Bronchial smooth muscle cell (primary cell): ENCODE results near the gene C5orf52. TPM values are rescaled to one million over a fixed set of nuclear protein-coding genes. Genes with fewer than 3 reads are reported as not detected.

Experiments used
- total RNA-seq: library from RNA; depleted of rRNA; stranded (reverse); fragments of >200 nt; gene quantifications from 2 replicates; pipeline ENCODE4 v1.2.1, GENCODE V29; 2014

C5orf52 gene
- total RNA-seq, result not detected in 2 replicates

GRCh38 chr5:157670662-157671591, at the start of gene C5orf52:
Gene C5orf52 (plus strand): TSS chr5:157671533. CDS start chr5:157671615, 82 bp downstream.

GRCh38 chr5:157652377-157652692, 19.0 kb upstream of the C5orf52 start, which contains the start of gene SOX30:
Gene SOX30 (minus strand): TSS chr5:157652438. CDS start chr5:157652078, 360 bp downstream.

Other genes with a start within 250 kb of the C5orf52 start
- gene NIPAL4, start 211.3 kb upstream of the C5orf52 start, total RNA-seq, result not detected in 2 replicates
- gene ADAM19, start 95.8 kb upstream of the C5orf52 start, total RNA-seq, result 4.9 and 5.8 TPM in 2 replicates
- gene SOX30, start 19.1 kb upstream of the C5orf52 start, total RNA-seq, result 0.16 TPM in 1 of 2 replicates, not detected in the other
- 43.0 and 56.4 TPM in 2 replicates for gene THG1L, start 59.9 kb downstream of the C5orf52 start, total RNA-seq
- gene LSM11, start 72.2 kb downstream of the C5orf52 start, total RNA-seq, result 1.7 and 1.9 TPM in 2 replicates
- gene CLINT1, start 187.6 kb downstream of the C5orf52 start, total RNA-seq, result 71.2 and 75.0 TPM in 2 replicates